ENCODE measurements around the gene MKKS. TPM values are rescaled to one million over a fixed set of nuclear protein-coding genes. Genes with fewer than 3 reads are reported as not detected.

The MKKS gene
- total and polyA plus RNA-seq, 2 donors (not counting 1 experiment from before 2014, with no cell fraction given) = 6.0 to 12.6 TPM

GRCh38 chr20:10469599-10469998, 35.6 kb upstream of the MKKS start:
- CTCF ChIA-PET = no interaction called here
- POLR2A ChIA-PET = no interaction called here
- no peaks in the 10 kb centered on the region for H3K27me3 Mint-ChIP-seq
- Histone ChIP-seq H3K9ac (ENCODE audit: low read length) (no peak overlapping the region), H3K4me3 (ENCODE audit: control extremely low read depth in 1 of 5, extremely low read depth in 1 of 5, insufficient read depth in 1 of 5, low read depth in 2 of 5, low read length in 4 of 5) (no peak overlapping the region), H3K27me3 (replicated peaks in 1 of 4; ENCODE audit: control extremely low read depth in 1 of 4, control insufficient read depth in 3 of 4, insufficient read depth in 4 of 4, low read length in 3 of 4) (no peaks in the 10 kb centered on the region), H2AFZ (ENCODE audit: insufficient read depth, low read depth, low read length, poor library complexity, severe bottlenecking) (no peak overlapping the region), H3K36me3 (replicated peaks in 1 of 2; ENCODE audit: control extremely low read depth in 1 of 2, control insufficient read depth in 1 of 2, extremely low read depth in 1 of 2, insufficient read depth in 2 of 2, low read length in 1 of 2) (peaks cover 0 to 3% of the 10 kb centered on the region in 2 experiments), H3K27ac (ENCODE audit: low read length in 2 of 2) (no peak overlapping the region), H3K79me2 (ENCODE audit: control insufficient read depth, insufficient read depth, low read length) (no peaks in the 10 kb centered on the region), H3K9me3 (ENCODE audit: control extremely low read depth in 1 of 3, control insufficient read depth in 2 of 3, insufficient read depth in 1 of 3, low read length in 2 of 3) (peaks cover 0 to 3% (median 1%) of the 10 kb centered on the region in 3 donors), H3K4me2 (replicated peaks; ENCODE audit: low read depth, low read length, poor library complexity, severe bottlenecking) (no peak overlapping the region), H3K4me1 (ENCODE audit: control insufficient read depth in 2 of 2, insufficient read depth in 2 of 2, low read length in 2 of 2) (peaks cover 4% of the 10 kb centered on the region in 2 donors), H4K20me1 (ENCODE audit: control insufficient read depth, insufficient read depth, low read length, poor library complexity, severe bottlenecking) (no peaks in the 10 kb centered on the region)
- no peak overlapping the region for H3K4me3 Mint-ChIP-seq
- no peak overlapping the region for H3K27ac Mint-ChIP-seq
- 40% methylated on average over 1 of the region's 7 CpGs for WGBS (ENCODE audit: insufficient coverage)
- TF ChIP-seq EZH2 (IDR thresholded peaks at IDR 0.05; ENCODE audit: borderline replicate concordance, insufficient read depth, low read depth, low read length, poor library complexity, severe bottlenecking) (no peak), CTCF (IDR thresholded peaks at IDR 0.05) (no peak)
- H3K4me1 Mint-ChIP-seq = peaks cover 10% of the 10 kb centered on the region
- DNase-seq (no peak), ATAC-seq (ENCODE audit: low read depth) (no peak)
- no peaks in the 10 kb centered on the region for H3K9me3 Mint-ChIP-seq (ENCODE audit: insufficient read depth)
- intact Hi-C loops (cut with micrococcal nuclease) = no loop called here

GRCh38 chr20:10469056-10469455, 35.0 kb upstream of the MKKS start:
- Histone ChIP-seq H3K27ac (ENCODE audit: low read length in 2 of 2) (no peak overlapping the region), H3K36me3 (replicated peaks in 1 of 2; ENCODE audit: control extremely low read depth in 1 of 2, control insufficient read depth in 1 of 2, extremely low read depth in 1 of 2, insufficient read depth in 2 of 2, low read length in 1 of 2) (peaks cover 0 to 3% of the 10 kb centered on the region in 2 experiments), H3K79me2 (ENCODE audit: control insufficient read depth, insufficient read depth, low read length) (no peaks in the 10 kb centered on the region), H4K20me1 (ENCODE audit: control insufficient read depth, insufficient read depth, low read length, poor library complexity, severe bottlenecking) (no peaks in the 10 kb centered on the region), H3K9ac (ENCODE audit: low read length) (no peak overlapping the region), H3K4me1 (ENCODE audit: control insufficient read depth in 2 of 2, insufficient read depth in 2 of 2, low read length in 2 of 2) (no peaks in the 10 kb centered on the region), H3K27me3 (replicated peaks in 1 of 4; ENCODE audit: control extremely low read depth in 1 of 4, control insufficient read depth in 3 of 4, insufficient read depth in 4 of 4, low read length in 3 of 4) (no peaks in the 10 kb centered on the region), H3K9me3 (ENCODE audit: control extremely low read depth in 1 of 3, control insufficient read depth in 2 of 3, insufficient read depth in 1 of 3, low read length in 2 of 3) (peaks cover 0 to 3% (median 1%) of the 10 kb centered on the region in 3 donors), H3K4me2 (replicated peaks; ENCODE audit: low read depth, low read length, poor library complexity, severe bottlenecking) (no peak overlapping the region), H2AFZ (ENCODE audit: insufficient read depth, low read depth, low read length, poor library complexity, severe bottlenecking) (no peak overlapping the region), H3K4me3 (ENCODE audit: control extremely low read depth in 1 of 5, extremely low read depth in 1 of 5, insufficient read depth in 1 of 5, low read depth in 2 of 5, low read length in 4 of 5) (no peak overlapping the region)
- WGBS (ENCODE audit: insufficient coverage) = 100% methylated on average over 1 of the region's 2 CpGs
- ChIA-PET POLR2A (no interaction called here), CTCF (no interaction called here)
- intact Hi-C loops (cut with micrococcal nuclease) = no loop called here
- no peak for TF ChIP-seq EZH2 (IDR thresholded peaks at IDR 0.05; ENCODE audit: borderline replicate concordance, insufficient read depth, low read depth, low read length, poor library complexity, severe bottlenecking)
- TF ChIP-seq CTCF (IDR thresholded peaks at IDR 0.05) = no peak
- ATAC-seq (ENCODE audit: low read depth) = no peak
- DNase-seq = no peak
- no peaks in the 10 kb centered on the region for H3K9me3 Mint-ChIP-seq (ENCODE audit: insufficient read depth)
- H3K27ac Mint-ChIP-seq = no peak overlapping the region
- H3K4me1 Mint-ChIP-seq = peaks cover 5% of the 10 kb centered on the region
- H3K27me3 Mint-ChIP-seq = no peaks in the 10 kb centered on the region
- no peak overlapping the region for H3K4me3 Mint-ChIP-seq
